HL-60/S4 (cell line): Measurements from ENCODE around the gene AJAP1.

Source experiments
- in situ Hi-C: fragments of 300-500 bp; cut with MboI; formaldehyde crosslinking; loops from 2 replicates; pipeline ENCODE4 v1.14.3; 2022; ENCODE audit warnings: low sequenced_read_pairs

The AJAP1 gene

DNA sequence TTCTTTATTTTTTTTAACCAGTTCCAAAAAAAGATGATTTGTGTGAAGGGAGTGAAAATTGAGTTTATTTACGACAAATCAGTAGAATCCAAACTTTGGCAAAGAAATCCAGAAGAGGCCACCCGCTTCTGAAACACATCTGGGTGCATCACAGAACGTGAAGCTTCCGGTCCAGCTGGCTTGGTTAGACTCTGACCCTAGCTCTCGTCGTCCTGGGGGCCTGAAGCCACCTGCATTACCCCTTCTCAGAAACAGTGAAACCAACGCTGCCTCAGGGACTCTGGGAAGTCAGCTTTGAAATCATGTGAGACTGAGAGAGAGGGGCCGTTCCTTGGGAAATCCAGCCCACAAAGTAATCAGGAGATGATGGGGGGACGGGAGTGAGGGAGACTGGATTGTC lies 21.8 kb downstream of the AJAP1 start:
- in situ Hi-C loops = no loop called here

DNA sequence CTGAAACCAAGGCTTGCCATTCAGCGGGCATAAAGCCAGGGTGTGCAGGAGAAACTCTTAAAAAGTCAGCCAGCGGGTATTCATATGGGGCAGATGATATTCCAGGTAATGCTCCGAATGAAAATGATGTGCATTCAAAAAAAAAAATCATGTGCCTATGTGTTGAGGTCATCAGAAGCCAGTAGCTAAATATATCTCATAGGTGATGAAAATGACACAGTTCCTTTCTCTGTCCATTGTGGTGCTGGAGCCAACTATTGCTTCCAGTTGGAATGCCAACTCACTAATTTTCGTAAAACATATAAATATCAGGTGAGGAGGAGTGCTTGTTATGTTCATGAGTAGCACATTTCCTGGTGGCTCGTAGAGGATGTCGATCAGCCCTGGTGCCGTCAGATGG lies 23.2 kb downstream of the AJAP1 start:
- in situ Hi-C loops = no loop called here

DNA sequence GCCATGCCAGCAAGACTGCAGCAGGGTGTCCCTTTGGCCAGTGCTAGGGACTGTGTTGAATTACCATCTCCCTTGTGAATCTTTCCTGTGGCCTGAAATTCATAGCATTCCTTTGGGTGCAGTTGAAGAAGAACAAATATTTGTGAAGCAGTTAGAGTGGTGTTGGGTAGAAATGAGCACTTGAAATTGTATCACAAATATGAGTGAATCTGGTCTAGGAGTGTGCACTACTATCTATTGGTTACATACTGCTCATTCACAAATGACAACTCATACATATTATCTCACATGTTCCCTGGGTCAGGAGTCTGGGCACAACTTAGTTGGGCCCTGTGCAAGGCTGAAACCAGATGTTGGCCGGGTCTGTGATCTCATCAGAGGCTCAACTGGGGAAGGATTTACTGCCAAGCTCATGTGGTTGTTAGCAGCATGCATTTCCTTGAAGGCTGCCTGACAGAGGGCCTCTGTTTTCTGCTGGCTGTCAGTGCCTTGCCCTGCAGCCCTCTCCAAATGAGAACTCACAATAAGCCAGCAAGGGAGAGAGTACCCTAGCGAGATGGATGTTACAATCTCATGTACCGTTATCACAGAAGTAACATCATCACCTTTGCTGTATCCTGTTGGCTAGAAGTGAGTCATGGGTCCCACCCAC lies 23.8 kb downstream of the AJAP1 start:
- in situ Hi-C loops = no loop called here

DNA sequence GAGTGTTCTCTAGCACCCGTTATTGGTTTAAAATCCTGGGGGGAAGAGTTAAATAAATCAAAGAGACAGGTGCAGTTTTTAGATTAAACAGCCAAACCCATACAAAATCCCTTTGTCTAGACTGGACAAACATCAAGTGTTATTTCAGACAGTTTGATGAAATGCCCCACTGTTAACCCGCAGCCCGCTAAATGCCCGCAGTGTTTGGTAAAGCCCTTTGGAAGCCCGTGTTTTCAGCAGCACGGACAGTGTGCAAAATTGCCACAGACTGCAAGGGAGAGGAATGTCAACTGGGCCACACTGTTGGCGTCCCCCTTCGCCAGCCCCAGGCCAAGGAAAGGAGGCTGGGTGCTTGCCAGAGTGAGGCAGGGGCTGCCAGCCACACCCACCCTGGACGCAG lies 26.6 kb downstream of the AJAP1 start:
- in situ Hi-C loops = no loop called here

DNA sequence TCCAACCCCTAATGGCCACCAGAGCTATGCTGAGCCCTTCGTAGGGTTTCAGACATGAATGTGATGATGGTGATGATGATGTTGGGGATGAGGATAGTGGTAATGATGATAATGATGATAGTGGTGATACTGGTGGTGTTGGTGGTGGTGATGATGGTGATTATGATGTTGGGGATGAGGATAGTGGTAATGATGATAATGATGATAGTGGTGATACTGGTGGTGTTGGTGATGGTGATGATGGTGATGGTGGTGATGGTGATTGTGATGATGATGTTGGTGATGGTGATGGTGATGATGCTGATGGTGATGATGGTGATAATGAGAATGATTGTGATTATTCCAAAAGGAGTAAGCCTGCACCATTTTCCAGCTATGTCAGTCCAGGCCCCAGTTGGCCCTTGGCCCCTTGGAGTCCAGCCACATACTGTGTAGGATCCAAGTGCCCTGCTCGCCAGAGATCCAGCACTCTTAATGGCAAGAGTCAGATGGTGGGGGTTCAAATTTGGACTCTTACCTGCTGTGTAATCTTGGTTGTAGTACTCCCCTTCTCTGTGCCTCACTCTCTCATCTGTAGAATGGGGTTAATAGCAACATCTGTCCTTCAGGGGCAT lies 28.3 kb downstream of the AJAP1 start:
- in situ Hi-C loops = no loop called here

DNA sequence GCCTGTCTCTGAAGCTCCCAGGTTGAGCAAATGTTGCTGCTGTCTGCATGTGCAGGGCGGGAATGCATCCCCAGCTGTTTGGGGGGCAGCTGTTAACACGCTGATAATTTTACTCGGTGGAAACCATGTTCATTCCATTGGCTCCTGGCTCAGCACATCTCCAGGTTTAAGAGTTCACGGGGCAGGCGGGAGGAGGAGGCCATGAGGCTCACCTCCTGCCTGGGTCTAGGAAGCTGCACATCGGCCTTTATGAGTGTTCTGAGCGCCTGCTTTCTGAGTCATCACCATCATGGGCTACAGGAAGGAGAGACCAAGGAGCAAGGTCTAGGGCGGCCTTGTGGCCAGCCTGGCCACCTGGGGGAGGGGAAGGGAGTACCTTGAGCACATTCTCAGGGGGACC lies 29.7 kb downstream of the AJAP1 start:
- in situ Hi-C loops = no loop called here

DNA sequence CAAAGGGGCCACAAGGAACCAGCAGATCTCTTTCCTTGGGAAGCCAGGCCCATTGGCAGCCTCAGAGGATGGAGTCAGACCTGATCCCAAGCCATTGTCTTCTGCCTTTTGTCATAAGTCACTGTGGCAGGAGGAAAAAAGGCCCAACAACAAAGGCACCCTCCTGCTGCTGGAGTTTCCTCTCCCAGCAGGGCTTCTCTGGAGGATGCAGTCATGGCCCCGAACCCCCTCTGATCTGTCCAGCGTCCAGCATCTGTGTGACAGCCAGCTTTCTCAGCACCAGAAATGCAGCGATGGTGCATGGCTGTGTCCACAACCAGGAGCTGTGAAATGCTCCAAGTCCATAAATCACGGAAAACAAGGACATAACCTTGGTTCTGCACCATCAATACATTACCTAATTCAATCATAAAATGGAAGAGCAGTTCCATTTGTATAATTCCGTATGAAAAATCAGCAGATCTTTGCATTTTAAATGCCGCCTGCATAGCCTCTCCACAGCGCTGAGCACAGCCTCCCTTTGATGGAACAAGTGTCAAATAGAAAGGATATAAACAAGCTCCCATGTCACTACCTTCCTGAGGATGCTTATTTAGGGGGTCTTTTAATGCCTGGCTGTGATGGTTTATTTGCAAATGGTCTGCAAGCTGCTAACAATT lies 30.6 kb downstream of the AJAP1 start:
- in situ Hi-C loops = no loop called here

DNA sequence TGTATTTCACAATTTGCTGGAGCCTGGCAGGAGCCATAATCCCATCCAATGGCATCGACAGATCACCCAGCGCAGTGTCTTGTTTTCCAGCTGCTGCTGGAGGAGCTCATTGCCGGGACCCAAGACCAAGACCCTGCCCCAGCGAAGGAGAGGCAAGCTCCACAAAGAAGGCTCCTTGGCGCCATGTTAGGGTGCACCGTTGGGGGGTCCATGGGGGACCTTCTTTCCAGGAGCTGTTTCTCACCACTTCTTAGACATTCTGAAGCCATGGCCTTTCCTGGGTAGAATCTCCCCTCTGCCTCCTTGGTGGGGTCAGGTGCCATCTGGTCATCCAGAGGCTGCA lies 31.1 kb downstream of the AJAP1 start:
- in situ Hi-C loops = no loop called here

DNA sequence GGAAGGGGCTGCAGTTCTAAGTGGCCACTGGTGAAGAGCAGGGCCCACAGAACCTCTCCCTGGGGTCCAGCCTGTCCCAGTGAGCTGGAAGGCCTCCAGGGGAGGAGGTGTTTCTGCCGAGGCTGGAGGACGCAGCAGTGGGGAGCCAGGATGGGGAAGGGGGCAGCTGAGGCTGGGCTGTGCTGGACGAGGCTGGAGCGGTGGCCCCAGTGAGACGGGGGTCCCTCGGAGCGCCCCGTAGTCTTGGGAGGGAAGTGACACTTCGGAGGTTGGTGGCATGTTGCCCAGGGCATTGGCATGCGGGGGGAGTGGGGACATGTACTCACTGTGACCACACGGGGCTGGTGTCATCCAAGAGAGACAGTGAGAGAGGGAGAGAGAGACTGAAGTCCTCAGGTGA lies 33.5 kb downstream of the AJAP1 start:
- in situ Hi-C loops = no loop called here

DNA sequence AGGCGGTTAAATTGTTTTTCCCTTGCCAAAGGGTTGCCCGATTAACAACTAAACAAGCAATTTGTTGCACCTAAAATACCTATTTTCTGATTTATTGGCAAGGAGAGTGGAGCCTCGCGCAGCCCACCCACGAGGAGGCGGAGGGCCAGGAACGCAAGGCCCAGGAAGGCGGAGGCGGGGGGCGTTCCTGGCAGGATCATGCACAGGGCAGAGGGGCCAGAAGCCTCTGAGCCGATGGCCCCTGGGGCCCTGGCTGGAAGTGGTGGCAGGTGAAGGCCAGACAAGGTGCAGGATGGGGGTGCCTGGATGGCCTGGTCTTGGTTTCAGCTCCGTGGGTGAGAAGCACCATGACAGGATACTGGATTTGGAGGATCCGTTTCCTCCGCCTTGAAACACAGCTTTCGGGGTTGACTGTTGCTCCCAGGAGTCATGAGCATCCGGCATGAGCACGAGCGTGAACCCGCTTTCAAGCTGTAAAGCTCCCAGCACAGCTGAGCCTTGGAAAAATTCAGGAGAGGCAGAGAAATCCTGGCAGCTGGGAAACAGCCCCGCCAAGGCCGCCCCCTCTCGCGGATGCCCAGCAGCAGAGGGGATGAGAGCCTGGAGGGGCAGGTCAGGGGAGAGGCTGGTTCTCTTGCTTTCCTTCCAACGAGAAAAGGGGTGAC lies 35.0 kb downstream of the AJAP1 start:
- in situ Hi-C loops = no loop called here

DNA sequence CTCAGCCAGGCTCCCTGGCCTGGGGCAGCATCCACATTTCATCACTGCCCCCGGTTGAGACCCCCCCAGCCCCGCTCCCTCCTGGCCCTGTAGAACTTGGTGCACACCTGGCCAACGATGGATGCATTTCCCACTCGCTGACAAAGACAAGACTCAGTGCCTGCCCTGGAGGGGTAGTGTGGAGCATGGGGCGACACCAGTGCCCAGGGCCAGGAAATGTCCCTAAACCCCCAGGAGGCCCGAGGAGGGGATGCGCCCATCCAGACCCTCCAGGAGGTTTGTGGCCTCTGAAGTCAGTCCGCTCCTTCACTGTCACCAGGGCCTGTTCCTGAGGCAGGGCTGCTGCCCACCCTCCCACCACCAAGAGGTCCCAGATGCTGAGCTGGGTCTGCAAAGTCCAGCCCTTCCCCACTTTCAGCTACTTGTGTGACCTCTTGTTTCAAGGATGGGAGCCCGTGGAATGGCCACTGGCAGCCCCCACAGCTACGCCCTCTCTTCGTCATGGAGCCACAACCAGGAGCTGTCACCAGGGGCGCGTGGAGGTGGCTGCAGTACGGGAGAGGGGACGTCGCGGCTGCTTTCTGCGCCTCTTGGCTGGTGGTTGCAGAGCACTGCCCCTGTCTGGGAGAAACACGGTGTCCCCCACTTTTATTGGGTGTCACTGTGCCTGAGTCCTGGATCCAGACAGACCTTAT lies 35.7 kb downstream of the AJAP1 start:
- in situ Hi-C loops = no loop called here

DNA sequence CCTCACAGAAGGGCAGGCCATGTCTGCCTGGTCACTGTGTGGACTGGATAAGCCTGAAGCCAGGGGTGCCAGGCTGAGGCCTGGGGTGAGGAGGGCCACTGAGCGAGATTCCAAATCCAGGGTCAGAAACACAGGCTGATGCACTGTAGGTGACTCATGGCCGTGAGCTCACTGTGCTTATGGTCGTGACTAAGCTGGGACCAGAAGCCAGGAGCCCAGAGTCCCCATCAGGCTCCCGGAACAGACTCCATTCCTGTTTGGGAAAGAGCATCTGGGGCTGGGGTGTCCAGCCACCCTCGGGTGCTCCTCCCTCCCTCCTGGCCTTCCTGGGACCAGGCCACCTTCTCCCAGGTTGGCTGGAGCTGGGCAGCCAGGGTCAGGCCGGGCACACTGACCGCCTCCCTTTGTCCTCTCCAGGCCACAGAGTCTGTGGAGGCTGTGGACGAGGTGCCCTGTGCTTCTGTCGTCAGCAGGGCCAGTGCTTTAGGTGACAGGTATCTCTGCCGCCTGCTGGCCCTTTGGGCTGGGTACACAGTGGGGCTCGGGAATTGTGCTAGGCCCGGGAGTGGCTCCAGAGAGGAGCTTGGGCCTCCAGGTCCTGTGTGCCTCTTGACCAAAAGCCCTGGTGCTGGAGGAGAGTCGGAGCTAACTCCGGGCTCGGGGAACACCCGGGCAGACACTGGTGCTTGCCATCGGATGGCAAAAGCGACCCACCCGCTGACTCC lies 36.7 kb downstream of the AJAP1 start:
- in situ Hi-C loops = no loop called here

DNA sequence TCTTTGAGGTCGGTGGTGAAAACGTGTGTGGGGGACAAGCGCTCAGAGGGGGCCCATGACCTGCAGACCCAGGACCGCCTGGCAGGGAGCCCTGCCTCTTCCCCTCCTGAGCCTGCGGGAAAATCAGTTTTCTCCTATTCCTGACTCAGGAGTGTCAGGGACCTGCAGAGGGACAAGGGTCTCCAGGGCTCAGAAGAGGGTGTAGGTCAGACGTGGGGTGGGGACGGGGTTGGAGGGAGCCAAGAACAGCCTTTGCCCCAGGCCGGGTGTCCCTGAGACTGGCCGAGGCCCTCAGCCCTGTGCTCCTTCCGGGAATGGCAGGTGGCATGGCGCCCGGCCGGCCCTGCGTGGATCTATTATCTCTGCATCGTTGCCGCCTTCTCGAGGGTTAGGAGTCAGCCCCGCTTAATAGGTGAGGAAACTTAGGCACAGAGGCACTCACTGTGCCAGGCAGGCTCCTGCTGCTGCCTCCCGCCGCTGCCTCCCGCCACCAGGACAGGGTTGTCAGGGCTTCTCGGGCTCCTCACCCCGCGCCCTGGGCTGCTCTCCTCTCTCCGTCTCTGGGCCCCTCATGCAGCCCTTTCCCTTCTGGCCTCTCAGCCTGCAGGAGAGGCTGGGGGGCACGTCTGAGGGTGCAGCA lies 37.5 kb downstream of the AJAP1 start:
- in situ Hi-C loops = no loop called here

DNA sequence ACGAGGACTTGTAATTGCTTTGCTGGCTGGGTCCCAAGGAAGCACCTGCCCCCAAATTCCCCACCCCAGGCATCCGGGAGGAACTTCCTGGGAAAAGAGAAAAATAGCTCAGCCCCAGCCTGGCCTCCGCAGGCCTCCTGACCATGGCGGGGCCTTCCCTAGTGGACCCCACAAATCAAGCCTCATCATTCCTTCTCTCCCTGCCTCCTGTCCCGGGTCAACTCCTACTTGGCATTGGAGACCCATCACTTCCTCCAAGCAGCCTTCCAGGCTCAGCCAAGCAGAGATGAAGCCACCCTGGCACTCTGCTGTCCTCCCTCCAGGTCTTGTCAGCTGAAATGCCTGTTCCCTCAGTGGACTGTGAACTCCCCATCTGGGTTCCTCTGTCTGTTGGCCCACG lies 38.0 kb downstream of the AJAP1 start:
- in situ Hi-C loops = no loop called here

DNA sequence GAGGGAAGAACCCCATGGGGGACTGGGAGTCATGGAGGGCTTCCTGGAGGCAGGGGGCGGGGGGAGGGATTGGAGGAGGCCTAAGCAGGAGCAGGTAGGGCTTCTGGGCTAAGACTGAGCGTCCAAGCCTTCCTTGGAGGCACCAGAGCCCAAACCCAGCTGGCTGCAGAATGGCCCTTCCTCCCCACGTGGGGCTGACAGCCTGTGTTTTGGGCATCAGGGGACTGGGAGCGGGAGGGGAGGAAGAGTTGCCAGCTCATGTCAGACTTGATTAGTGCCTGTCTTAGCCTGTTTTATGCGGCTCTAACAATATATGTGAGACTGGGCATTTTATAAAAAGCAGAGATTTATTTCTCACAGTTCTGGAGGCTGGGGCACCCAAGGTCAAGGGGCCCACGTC lies 38.9 kb downstream of the AJAP1 start:
- in situ Hi-C loops = no loop called here

DNA sequence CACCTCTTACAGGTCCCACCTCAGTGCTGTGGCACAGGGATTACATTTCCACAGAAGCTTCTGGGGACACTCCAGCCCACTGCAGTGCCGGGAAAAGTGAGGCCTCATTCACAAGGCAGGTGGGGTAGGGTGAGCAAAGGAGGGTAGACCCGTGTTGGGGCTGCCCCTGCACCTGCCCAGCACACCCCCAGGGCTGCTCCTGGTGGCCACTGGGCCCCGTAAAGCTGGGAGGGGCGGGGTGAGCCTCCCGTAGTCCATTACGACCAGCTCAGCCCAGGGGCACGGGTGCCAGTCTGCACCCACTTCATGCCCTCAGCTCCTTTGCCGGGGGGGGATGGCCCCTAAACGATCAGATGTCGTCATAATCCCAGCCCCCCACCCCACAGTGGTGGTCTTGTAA lies 39.5 kb downstream of the AJAP1 start:
- in situ Hi-C loops = no loop called here

DNA sequence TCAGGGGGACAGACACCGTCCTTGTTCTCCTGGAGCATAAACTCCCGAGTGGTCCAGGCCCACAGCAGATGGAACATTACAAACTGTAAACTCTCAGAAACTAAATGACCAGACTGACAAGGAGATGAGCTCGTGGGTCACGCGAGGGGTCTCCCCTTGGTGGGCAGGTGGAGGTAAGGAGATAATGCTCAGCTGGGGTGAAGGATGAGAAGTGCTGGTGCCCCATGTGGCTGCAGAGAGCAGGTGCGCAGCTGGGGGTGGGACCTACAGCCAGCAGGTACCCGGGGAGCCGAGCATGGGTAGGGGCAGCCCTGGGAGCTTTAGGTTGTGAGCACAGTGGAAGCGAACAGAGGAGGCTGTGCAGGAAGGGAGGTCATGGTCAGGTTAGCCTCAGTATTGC lies 40.1 kb downstream of the AJAP1 start:
- in situ Hi-C loops = no loop called here

DNA sequence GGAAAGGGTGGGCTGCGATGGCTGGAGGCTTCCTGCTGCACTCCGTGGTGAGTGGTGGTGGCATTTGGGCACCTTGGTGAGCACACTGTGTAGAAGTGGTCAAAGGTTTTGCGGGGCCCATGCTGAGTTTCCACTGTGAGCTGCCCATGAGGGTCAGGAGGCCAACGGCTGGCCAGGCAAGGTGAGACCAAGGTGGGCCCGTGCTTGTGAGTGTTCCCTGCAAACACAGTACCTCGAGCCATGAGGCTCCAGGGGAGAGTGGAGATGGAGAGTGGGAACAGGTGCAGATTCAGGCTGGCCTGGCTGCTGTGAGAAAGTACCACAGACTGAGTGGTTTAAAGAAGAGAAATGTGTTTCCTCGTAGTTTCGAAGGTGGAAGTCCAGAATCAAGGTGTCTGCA lies 40.8 kb downstream of the AJAP1 start:
- in situ Hi-C loops = no loop called here

DNA sequence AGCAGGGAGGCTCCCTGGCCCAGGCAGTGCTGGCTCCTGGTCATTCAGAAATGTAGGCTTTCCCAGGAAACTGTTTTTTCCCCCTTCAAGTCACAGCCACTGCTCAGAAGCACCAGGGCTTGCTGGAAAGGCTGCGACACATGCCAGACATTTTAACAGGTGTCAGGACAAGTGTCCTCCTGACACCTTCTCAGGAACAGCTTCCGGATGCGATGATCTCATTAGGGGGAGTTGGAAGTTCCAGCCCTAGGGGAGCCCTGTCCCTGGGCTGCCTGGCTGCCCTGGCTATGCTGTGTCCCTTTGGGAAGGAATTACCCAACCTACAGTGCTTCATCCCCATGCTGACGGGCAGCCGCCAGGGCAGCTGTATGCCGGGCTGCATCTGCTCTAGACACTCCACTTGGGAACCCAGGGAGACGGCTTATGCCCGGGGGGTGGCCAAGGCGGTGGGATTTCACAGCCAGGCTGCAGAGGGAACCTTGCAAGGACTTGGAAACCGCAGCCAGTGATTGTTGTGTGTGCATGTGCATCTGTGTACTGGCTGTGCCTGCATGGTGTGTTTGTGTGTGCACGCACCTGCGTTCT lies 41.8 kb downstream of the AJAP1 start:
- in situ Hi-C loops = no loop called here

DNA sequence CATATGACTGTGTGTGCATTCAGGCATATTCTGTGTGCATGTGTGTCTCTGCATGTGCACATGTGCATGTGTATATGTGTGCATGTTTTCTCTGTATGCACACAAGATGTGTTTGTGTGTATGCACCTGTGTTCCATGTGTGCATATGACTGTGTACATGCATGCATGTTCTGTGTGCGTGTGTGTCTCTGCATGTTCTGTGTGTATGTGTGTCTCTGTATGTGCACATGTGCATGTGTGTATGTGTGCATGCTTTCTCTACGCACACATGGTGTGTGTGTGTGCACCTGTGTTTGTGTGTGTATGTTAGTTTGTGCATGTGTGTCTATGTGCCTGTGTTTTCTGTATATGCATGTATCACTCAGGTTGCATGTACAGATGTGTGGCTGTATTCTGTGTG lies 42.3 kb downstream of the AJAP1 start:
- in situ Hi-C loops = no loop called here
